HuH-7.5 (cell line): ENCODE measurements around the gene EFCAB11.

Experiments
- DNase-seq: peaks from one replicate; pipeline ENCODE4 v3.0.0; 2011; ENCODE audit warnings: low spot score

EFCAB11 gene

GRCh38 chr14:89765346-89765745 is 189.2 kb downstream of the EFCAB11 start:
- no peak for DNase-seq

- DNase-seq = no peak
Measured at GRCh38 chr14:89760086-89760485, 194.4 kb downstream of the EFCAB11 start.

- DNase-seq = no peak
Measured at GRCh38 chr14:89757313-89757939, 197.1 kb downstream of the EFCAB11 start.

GRCh38 chr14:89755816-89756215 is 198.7 kb downstream of the EFCAB11 start:
- no peak for DNase-seq

GRCh38 chr14:89753828-89754412 is 200.6 kb downstream of the EFCAB11 start:
- no peak for DNase-seq

- no peak for DNase-seq
Measured at GRCh38 chr14:89750908-89751392, 203.6 kb downstream of the EFCAB11 start.

- DNase-seq = no peak
Measured at GRCh38 chr14:89750281-89750755, 204.2 kb downstream of the EFCAB11 start.

- DNase-seq = no peak
Measured at GRCh38 chr14:89748004-89748403, 206.5 kb downstream of the EFCAB11 start.

- no peak for DNase-seq
Measured at GRCh38 chr14:89747126-89747525, 207.4 kb downstream of the EFCAB11 start.

GRCh38 chr14:89746654-89747053 is 207.9 kb downstream of the EFCAB11 start:
- DNase-seq = no peak

- no peak for DNase-seq
Measured at GRCh38 chr14:89746135-89746534, 208.4 kb downstream of the EFCAB11 start.
